HG02571 (cell line): ENCODE results near the gene TAX1BP3.
A peak's percentile ranks its signal among the peaks of the same experiment; 100 is the strongest.
"Not testable (repeated sequence)": the region's sequence is repeated elsewhere in the genome, so short reads cannot be mapped to it uniquely, and the experiment has no call there.

Experiments
- ATAC-seq: cut with Tn5 transposase; IDR thresholded peaks from one replicate; pipeline ENCODE4 v1.9.1; 2021; ENCODE audit warnings: mild to moderate bottlenecking, moderate library complexity; ENCODE audit not compliant: unreplicated experiment

The TAX1BP3 gene

GRCh38 chr17:3668279-3669084, at the start of gene TAX1BP3, which contains the start of gene EMC6:
Gene TAX1BP3, minus strand, starts transcription at chr17:3668578. Its CDS starts 52 bp downstream, at chr17:3668526.
Gene EMC6, plus strand, starts transcription at chr17:3668812. Its CDS starts 335 bp downstream, at chr17:3669147.
- ATAC-seq = peak; percentile 80

GRCh38 chr17:3715296-3715695, 46.9 kb upstream of the TAX1BP3 start:
- no peak for ATAC-seq

- no peak for ATAC-seq
These were observed 44.6 kb upstream of the TAX1BP3 start for GRCh38 chr17:3712811-3713463.

- ATAC-seq = peak; percentile 86
These were observed 42.6 kb upstream of the TAX1BP3 start for GRCh38 chr17:3710951-3711383.

GRCh38 chr17:3708366-3708765, 40.0 kb upstream of the TAX1BP3 start:
- no peak for ATAC-seq

GRCh38 chr17:3705718-3705984, 37.3 kb upstream of the TAX1BP3 start:
- not testable (repeated sequence) for ATAC-seq

- no peak for ATAC-seq
These were observed 36.7 kb upstream of the TAX1BP3 start for GRCh38 chr17:3704931-3705717.

GRCh38 chr17:3702041-3702539, 33.7 kb upstream of the TAX1BP3 start:
- not testable (repeated sequence) for ATAC-seq

GRCh38 chr17:3699951-3700350, 31.6 kb upstream of the TAX1BP3 start:
- no peak for ATAC-seq

GRCh38 chr17:3698139-3698538, 29.8 kb upstream of the TAX1BP3 start:
- no peak for ATAC-seq

GRCh38 chr17:3697103-3697476, 28.7 kb upstream of the TAX1BP3 start:
- no peak for ATAC-seq

- no peak for ATAC-seq
These were observed 27.5 kb upstream of the TAX1BP3 start, which contains the start of gene P2RX5 for GRCh38 chr17:3695723-3696411. Gene P2RX5, minus strand, starts transcription at chr17:3696155. Its CDS starts 150 bp downstream, at chr17:3696005.

GRCh38 chr17:3695129-3695722, 26.8 kb upstream of the TAX1BP3 start:
- ATAC-seq = no peak

GRCh38 chr17:3693829-3694231, 25.5 kb upstream of the TAX1BP3 start:
- ATAC-seq = no peak

GRCh38 chr17:3693141-3693540, 24.8 kb upstream of the TAX1BP3 start:
- ATAC-seq = no peak

GRCh38 chr17:3692346-3692745, 24.0 kb upstream of the TAX1BP3 start:
- no peak for ATAC-seq

GRCh38 chr17:3691617-3692067, 23.3 kb upstream of the TAX1BP3 start:
- no peak for ATAC-seq

- no peak for ATAC-seq
These were observed 21.8 kb upstream of the TAX1BP3 start for GRCh38 chr17:3690094-3690715.

GRCh38 chr17:3689262-3690093, 21.1 kb upstream of the TAX1BP3 start:
- ATAC-seq = no peak
